AG08395 (cell line): ENCODE measurements around the gene PCNX3.
A peak's percentile ranks its signal among the peaks of the same experiment; 100 is the strongest.

Experiments
- DNase-seq: peaks from one replicate; pipeline ENCODE4 v3.0.0; 2012; ENCODE audit warnings: mixed read lengths, low spot score

Gene PCNX3

GRCh38 chr11:65599216-65599954 is 16.2 kb upstream of the PCNX3 start:
- DNase-seq = no peak

- DNase-seq = no peak
Observed at GRCh38 chr11:65599955-65600246, 15.7 kb upstream of the PCNX3 start.

GRCh38 chr11:65604258-65604657 is 11.3 kb upstream of the PCNX3 start:
- no peak for DNase-seq

- DNase-seq = peak; percentile 99
Observed at GRCh38 chr11:65606876-65607613, 8.5 kb upstream of the PCNX3 start.

- no peak for DNase-seq
Observed at GRCh38 chr11:65607614-65608426, 7.8 kb upstream of the PCNX3 start.

- DNase-seq = no peak
Observed at GRCh38 chr11:65609229-65609628, 6.3 kb upstream of the PCNX3 start.

DNA sequence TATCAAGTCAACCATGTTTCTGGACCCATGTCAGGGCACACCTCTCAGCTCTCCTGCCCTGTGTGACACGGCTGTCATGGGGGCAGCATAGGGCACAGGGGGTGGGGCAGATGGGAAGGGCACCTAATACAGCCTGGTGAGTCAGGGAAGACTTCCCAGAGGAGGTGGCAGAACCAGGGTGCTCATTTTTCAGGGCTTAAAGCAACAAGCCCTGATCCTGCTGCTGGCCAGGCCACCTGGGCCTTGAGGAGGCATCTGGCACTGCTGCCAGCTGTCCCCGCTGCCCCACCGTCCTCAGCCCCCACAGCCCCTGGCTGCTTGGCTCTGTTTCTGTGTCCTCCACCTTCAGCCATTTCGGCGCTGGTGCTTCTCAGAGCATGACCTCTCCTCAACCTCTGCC is 5.9 kb upstream of the PCNX3 start:
- no peak for DNase-seq

GRCh38 chr11:65610404-65610803 is 5.2 kb upstream of the PCNX3 start:
- DNase-seq = no peak

DNA sequence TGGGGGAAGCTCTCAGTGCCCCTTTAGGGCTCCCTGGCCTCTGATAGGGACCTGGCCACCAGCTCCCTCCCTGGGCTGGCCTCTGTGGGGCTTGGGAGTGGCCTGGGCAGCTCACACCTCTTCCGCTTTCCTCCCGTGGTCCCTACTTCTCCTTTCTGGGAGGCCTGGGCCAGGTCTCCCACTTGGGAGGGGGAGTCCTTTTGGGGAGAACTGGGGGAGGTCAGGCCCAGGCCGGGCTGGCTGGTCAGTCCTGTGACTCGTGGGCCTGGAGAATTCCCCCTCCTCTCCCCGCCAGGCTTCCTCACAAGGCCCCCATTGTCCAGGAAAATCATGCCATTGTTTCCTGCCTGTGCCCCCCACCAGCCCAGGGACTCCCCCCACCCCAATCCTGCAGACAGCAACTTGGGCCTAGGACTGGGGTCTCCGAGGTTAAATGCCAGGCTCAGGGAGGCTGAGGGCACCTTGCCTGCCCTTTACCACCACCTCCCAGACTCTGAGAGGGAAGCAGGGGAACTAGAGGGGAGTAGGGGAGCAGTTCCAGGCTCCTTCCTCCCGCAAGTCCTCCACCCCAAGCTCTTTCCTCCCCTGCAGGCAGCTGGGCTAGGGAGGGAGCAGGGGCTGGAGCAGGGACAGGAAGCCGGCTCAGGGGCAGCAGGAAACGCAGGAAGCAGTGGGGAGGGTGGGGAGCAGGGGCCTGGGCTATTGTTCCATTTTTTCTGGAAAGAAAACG is 4.4 kb upstream of the PCNX3 start:
- DNase-seq = no peak

DNA sequence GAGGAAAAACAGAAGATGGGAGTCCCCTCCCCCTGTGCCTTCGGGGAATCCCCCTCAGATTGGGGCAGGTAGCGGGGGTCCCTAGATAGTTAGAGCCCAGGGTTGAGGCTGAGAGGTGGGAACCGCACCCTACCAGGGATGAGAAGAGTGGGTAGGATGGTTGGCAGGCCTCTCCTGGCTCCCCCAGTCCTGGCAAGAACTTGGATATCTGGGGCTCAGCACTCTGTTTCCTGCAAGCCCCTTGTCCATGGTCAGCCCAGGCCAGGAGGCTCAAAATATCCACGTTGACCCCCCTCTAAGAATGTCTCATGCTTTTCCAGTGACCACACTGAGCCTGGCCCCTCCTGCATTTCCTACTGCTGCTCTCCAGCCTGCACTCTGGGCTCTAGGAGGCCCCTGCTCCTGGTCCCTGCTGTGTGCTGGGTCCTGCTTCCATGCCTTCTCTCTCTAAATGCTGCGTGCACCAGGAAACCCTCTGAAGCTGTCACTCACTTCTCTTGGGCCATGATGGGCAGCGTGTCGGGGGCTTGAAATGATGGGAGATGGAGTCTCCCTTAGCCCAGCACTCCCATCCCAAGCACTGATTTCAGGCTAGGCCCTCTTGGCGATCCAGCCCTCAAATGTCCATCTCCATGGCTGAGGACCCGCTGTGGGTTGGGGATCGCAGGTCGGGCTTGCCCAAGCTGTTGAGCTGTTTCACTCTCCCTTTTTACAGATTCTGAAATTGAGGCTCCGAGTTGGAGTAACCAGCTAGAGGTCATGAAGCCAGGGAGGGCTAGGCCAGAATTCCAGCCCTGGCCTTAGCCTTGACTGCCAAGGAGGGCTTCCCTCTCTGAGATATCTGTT is 3.6 kb upstream of the PCNX3 start:
- no peak for DNase-seq

DNA sequence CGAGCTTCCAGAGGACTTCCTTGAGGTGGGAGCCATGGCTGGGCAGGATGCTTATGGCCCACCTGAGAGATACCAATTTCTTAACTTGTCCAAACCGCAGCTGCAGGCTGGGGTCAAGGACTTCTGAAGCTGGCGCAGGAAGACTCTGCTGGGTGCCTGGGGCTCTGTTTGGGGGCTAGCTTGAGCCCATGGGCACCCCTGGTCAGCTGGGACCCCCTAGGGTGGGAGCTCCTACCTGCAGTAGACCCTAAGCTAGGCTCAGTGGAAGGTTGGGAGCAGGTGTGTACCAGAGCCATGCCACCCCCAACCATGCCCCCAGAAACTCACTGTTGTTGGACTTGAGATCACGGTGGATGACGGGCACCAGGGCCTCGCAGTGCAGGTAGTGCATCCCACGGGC is 2.9 kb upstream of the PCNX3 start:
- DNase-seq = no peak

- DNase-seq = peak; percentile 12
Observed at GRCh38 chr11:65613091-65613928, 2.3 kb upstream of the PCNX3 start.

DNA sequence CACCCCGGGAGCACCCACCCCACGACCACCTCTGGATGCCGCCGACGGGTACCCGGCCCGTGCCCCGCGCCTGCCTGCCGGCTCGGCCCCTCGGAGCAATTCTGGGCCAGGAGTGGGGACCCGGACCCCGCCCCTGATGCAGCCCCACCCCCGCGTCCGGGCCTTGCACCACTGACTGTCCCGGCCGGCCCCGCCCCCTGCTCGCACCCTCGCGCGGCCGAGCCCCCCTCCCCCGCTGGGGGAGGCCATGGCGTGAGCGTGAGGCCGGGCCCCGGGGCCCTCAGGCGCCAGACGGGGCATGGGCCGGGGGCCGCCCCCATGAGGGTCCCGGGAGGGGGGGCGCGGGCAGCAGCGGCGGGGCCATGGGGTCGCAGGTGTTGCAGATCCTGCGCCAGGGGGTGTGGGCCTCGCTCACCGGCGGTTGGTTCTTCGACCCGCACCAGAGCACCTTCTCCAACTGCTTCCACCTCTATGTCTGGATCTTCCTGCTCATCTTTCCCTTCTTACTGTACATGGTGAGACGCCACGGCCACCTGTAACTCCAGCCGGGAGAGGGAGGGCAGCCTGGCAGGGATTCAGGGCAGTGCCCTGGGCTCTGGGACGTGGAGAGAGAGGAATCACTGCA is 486 bp downstream of the PCNX3 start:
- DNase-seq = peak; percentile 48

- DNase-seq = no peak
Observed at GRCh38 chr11:65616575-65617001, 1.0 kb downstream of the PCNX3 start.

- no peak for DNase-seq
Observed at GRCh38 chr11:65617136-65617850, 1.7 kb downstream of the PCNX3 start.

DNA sequence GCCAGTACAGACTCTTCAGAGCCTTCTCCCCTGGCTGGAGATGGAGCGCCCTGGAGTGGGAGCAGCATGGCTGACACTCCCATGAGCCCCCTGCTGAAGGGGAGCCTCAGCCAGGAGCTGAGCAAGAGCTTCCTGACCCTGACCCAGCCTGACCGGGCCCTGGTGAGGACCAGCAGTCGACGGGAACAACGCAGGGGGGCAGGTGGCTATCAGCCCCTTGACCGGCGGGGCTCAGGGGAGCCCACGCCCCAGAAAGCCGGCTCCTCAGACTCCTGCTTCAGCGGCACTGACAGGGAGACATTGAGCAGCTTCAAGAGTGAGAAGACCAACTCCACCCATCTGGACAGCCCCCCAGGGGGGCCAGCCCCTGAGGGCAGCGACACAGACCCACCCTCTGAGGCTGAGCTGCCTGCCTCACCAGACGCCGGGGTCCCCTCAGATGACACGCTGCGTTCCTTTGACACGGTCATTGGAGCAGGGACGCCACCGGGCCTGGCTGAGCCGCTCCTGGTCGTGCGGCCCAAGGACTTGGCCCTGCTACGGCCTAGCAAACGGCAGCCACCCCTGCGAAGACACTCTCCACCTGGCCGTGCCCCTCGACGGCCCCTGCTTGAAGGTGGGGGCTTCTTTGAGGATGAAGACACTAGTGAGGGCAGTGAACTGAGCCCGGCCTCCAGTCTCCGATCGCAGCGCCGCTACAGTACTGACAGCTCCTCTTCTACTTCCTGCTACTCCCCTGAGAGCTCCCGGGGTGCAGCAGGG is 2.6 kb downstream of the PCNX3 start:
- no peak for DNase-seq

GRCh38 chr11:65618763-65619162 is 3.2 kb downstream of the PCNX3 start:
- no peak for DNase-seq

DNA sequence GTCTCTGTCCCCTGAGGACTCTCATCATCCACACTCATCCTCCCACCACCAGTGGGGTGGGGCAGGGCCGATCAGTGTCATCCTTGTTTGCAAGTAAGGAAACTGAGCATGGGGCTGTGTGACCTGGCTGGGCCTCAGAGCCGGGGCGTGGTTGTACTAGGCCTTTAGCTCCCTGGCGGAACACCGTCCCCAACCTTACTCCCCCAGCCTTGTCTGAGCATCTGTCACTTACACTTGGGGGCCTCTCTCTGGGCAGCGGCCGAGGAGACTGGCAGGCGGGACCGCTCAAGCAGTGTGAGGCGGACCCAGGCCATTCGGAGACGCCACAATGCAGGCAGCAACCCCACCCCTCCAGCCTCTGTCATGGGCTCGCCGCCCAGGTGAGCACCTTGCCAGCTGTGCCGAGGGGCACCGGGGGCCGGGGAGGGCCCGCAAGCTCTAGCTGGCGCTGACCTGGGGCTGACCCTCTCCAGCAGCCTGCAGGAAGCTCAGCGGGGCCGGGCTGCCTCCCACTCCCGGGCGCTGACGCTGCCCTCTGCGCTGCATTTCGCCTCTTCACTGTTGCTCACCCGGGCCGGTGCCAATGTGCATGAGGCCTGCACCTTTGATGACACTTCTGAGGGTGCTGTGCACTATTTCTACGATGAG is 3.8 kb downstream of the PCNX3 start:
- no peak for DNase-seq
